Measurements from ENCODE around the gene SPDYC. TPM values are rescaled to one million over a fixed set of nuclear protein-coding genes. Genes with fewer than 3 reads are reported as not detected.

The SPDYC gene
- total RNA-seq, 1 donor from 2014 or later: not detected

DNA sequence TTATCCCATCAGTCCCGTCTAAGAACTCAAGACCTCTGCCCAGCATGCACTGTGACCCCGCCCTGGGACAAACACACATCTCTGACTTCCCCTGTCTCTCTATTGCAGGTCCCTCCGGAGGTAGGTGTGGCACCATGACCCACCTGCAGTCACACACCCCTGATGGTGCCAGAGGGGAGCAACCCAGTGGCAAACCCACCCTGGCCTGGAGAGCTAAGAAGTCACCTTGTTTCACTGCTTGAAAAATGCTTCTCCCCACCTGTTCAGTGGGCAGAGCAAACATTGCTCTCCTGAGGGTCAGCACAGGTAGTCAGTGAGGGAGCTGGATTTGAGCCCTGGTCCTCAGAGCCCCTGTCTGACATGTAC lies 35.6 kb downstream of the SPDYC start:
- TF ChIP-seq CTCF (IDR thresholded peaks at IDR 0.05; ENCODE audit: unreplicated experiment): no peak
- H3K27me3 Mint-ChIP-seq (ENCODE audit: unreplicated experiment): peaks cover 6% of the 10 kb centered on the region
- peaks cover 4% of the 10 kb centered on the region for H3K4me1 Mint-ChIP-seq (ENCODE audit: unreplicated experiment)
- H3K36me3 Mint-ChIP-seq (ENCODE audit: low read depth, unreplicated experiment): peaks cover 24% of the 10 kb centered on the region
- no peak overlapping the region for H3K4me3 Mint-ChIP-seq (ENCODE audit: unreplicated experiment)
- no peaks in the 10 kb centered on the region for H3K9me3 Mint-ChIP-seq (ENCODE audit: unreplicated experiment)
- peak overlapping the region; percentile 9 for H3K27ac Mint-ChIP-seq (ENCODE audit: unreplicated experiment)
- no peak for DNase-seq (ENCODE audit: low spot score)

- H3K27me3 Mint-ChIP-seq (ENCODE audit: unreplicated experiment): peaks cover 8% of the 10 kb centered on the region
- no peak overlapping the region for H3K4me3 Mint-ChIP-seq (ENCODE audit: unreplicated experiment)
- peaks cover 4% of the 10 kb centered on the region for H3K4me1 Mint-ChIP-seq (ENCODE audit: unreplicated experiment)
- TF ChIP-seq CTCF (IDR thresholded peaks at IDR 0.05; ENCODE audit: unreplicated experiment): no peak
- no peak for DNase-seq (ENCODE audit: low spot score)
- no peaks in the 10 kb centered on the region for H3K9me3 Mint-ChIP-seq (ENCODE audit: unreplicated experiment)
- peaks cover 26% of the 10 kb centered on the region for H3K36me3 Mint-ChIP-seq (ENCODE audit: low read depth, unreplicated experiment)
- no peak overlapping the region for H3K27ac Mint-ChIP-seq (ENCODE audit: unreplicated experiment)
These were observed 36.4 kb downstream of the SPDYC start for GRCh38 chr11:65206441-65206841.

- peaks cover 4% of the 10 kb centered on the region for H3K4me1 Mint-ChIP-seq (ENCODE audit: unreplicated experiment)
- H3K27ac Mint-ChIP-seq (ENCODE audit: unreplicated experiment): peak overlapping the region; percentile 24
- no peaks in the 10 kb centered on the region for H3K9me3 Mint-ChIP-seq (ENCODE audit: unreplicated experiment)
- TF ChIP-seq CTCF (IDR thresholded peaks at IDR 0.05; ENCODE audit: unreplicated experiment): no peak
- no peak overlapping the region for H3K4me3 Mint-ChIP-seq (ENCODE audit: unreplicated experiment)
- peaks cover 26% of the 10 kb centered on the region for H3K36me3 Mint-ChIP-seq (ENCODE audit: low read depth, unreplicated experiment)
- DNase-seq (ENCODE audit: low spot score): no peak
- H3K27me3 Mint-ChIP-seq (ENCODE audit: unreplicated experiment): peaks cover 8% of the 10 kb centered on the region
These were observed 36.9 kb downstream of the SPDYC start for GRCh38 chr11:65206901-65207300.

- DNase-seq (ENCODE audit: low spot score): no peak
- H3K36me3 Mint-ChIP-seq (ENCODE audit: low read depth, unreplicated experiment): peaks cover 26% of the 10 kb centered on the region
- no peak for TF ChIP-seq CTCF (IDR thresholded peaks at IDR 0.05; ENCODE audit: unreplicated experiment)
- no peak overlapping the region for H3K27ac Mint-ChIP-seq (ENCODE audit: unreplicated experiment)
- H3K4me3 Mint-ChIP-seq (ENCODE audit: unreplicated experiment): no peak overlapping the region
- peaks cover 10% of the 10 kb centered on the region for H3K4me1 Mint-ChIP-seq (ENCODE audit: unreplicated experiment)
- H3K27me3 Mint-ChIP-seq (ENCODE audit: unreplicated experiment): peaks cover 8% of the 10 kb centered on the region
- H3K9me3 Mint-ChIP-seq (ENCODE audit: unreplicated experiment): no peaks in the 10 kb centered on the region
These were observed 38.1 kb downstream of the SPDYC start for GRCh38 chr11:65207918-65208784.
